Measurements from ENCODE around the gene TTBK2.
"Not testable (repeated sequence)": the region's sequence is repeated elsewhere in the genome, so short reads cannot be mapped to it uniquely, and the experiment has no call there.

TTBK2 gene

DNA sequence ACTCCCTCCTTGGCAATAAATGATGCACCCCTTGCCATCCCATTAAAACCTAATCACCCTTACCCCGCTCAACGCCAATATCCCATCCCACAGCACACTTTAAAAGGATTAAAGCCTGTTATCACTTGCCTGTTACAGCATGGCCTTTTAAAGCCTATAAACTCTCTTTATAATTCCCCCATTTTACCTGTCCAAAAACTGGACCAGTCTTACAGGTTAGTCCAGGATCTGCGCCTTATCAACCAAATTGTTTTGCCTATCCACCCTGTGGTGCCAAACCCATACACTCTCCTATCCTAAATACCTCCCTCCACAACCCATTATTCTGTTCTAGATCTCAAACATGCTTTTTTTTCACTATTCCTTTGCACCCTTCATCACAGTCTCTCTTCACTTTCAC lies 33.2 kb downstream of the TTBK2 start:
- not testable (repeated sequence) for H3K9me3 ChIP-seq (ENCODE audit: low read length); H3K36me3 ChIP-seq (ENCODE audit: insufficient read depth, low read length); H3K27me3 ChIP-seq (ENCODE audit: insufficient read depth, low read length); H2AFZ ChIP-seq (ENCODE audit: low read depth, low read length); H3K4me1 ChIP-seq (ENCODE audit: insufficient read depth, low read length); H3K4me3 ChIP-seq (ENCODE audit: low read length)

GRCh38 chr15:42880121-42880520 lies 40.5 kb downstream of the TTBK2 start:
- H3K9me3 ChIP-seq (ENCODE audit: low read length), result no peaks in the 10 kb centered on the region
- no peak overlapping the region for H3K4me3 ChIP-seq (ENCODE audit: low read length)
- H3K36me3 ChIP-seq (ENCODE audit: insufficient read depth, low read length), result no peaks in the 10 kb centered on the region
- no peak overlapping the region for H2AFZ ChIP-seq (ENCODE audit: low read depth, low read length)
- no peaks in the 10 kb centered on the region for H3K27me3 ChIP-seq (ENCODE audit: insufficient read depth, low read length)
- H3K4me1 ChIP-seq (ENCODE audit: insufficient read depth, low read length), result no peaks in the 10 kb centered on the region

DNA sequence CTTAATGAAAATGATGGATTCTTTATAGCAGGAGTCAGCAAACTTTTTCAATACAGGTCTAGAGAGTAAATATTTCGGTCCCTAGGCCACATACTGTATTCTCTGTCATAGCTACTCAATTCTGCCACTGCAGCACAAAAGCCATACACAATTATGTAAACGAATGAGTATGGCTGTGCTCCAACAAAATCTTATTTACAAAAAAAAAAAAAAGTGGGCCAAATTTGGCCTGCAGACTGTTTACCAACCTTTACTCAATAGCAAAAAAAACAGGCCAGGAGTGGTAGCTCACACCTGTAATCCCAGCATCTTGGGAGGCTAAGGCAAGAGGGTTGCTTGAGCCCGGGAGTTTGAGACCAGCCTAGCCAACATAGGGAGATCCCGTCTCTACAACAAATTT lies 41.1 kb downstream of the TTBK2 start:
- no peaks in the 10 kb centered on the region for H3K9me3 ChIP-seq (ENCODE audit: low read length)
- H2AFZ ChIP-seq (ENCODE audit: low read depth, low read length), result no peak overlapping the region
- no peak overlapping the region for H3K4me3 ChIP-seq (ENCODE audit: low read length)
- no peaks in the 10 kb centered on the region for H3K4me1 ChIP-seq (ENCODE audit: insufficient read depth, low read length)
- H3K36me3 ChIP-seq (ENCODE audit: insufficient read depth, low read length), result no peaks in the 10 kb centered on the region
- no peaks in the 10 kb centered on the region for H3K27me3 ChIP-seq (ENCODE audit: insufficient read depth, low read length)

DNA sequence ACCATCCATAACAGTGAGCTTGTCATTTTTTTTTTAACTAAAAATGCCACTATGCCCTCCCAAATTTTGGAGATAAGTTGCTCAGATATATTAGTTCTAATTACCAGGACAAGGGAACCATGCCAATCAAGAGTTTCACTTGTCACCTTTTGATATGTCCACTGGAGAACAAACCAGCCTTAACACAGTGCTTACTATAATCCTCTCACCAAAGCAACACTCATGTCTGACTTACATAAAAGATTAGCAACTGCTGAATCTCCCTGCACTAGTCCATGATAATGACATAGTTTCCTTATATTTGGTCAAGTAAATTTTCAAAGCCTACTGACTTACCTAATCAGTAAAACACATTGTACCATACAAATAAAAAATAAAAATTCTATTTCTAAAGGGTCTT lies 44.4 kb downstream of the TTBK2 start:
- H3K9me3 ChIP-seq (ENCODE audit: low read length), result no peaks in the 10 kb centered on the region
- no peaks in the 10 kb centered on the region for H3K4me1 ChIP-seq (ENCODE audit: insufficient read depth, low read length)
- H2AFZ ChIP-seq (ENCODE audit: low read depth, low read length), result no peak overlapping the region
- no peak overlapping the region for H3K4me3 ChIP-seq (ENCODE audit: low read length)
- H3K36me3 ChIP-seq (ENCODE audit: insufficient read depth, low read length), result no peaks in the 10 kb centered on the region
- no peaks in the 10 kb centered on the region for H3K27me3 ChIP-seq (ENCODE audit: insufficient read depth, low read length)

DNA sequence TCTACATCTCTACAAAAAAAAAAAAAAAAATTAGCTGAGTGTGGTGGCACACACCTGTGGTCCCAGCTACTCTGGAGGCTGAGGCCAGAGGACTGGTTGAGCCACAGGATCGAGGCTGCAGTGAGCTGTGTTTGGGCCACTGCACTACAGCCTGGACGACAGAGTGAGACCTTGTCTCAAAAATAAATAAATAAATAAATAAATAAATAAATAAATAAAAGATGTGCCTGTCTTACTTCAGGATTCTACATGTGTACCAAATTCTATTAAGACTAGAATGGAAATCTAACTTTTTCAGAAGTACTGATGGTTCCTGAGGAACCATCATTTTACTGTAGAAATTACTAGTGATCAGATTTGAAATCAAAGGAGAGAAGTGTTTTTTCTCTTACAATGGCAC lies 51.9 kb downstream of the TTBK2 start:
- no peak overlapping the region for H2AFZ ChIP-seq (ENCODE audit: low read depth, low read length)
- H3K4me1 ChIP-seq (ENCODE audit: insufficient read depth, low read length), result no peaks in the 10 kb centered on the region
- no peaks in the 10 kb centered on the region for H3K27me3 ChIP-seq (ENCODE audit: insufficient read depth, low read length)
- peaks cover 8% of the 10 kb centered on the region for H3K36me3 ChIP-seq (ENCODE audit: insufficient read depth, low read length)
- no peak overlapping the region for H3K4me3 ChIP-seq (ENCODE audit: low read length)
- peaks cover 3% of the 10 kb centered on the region for H3K9me3 ChIP-seq (ENCODE audit: low read length)

DNA sequence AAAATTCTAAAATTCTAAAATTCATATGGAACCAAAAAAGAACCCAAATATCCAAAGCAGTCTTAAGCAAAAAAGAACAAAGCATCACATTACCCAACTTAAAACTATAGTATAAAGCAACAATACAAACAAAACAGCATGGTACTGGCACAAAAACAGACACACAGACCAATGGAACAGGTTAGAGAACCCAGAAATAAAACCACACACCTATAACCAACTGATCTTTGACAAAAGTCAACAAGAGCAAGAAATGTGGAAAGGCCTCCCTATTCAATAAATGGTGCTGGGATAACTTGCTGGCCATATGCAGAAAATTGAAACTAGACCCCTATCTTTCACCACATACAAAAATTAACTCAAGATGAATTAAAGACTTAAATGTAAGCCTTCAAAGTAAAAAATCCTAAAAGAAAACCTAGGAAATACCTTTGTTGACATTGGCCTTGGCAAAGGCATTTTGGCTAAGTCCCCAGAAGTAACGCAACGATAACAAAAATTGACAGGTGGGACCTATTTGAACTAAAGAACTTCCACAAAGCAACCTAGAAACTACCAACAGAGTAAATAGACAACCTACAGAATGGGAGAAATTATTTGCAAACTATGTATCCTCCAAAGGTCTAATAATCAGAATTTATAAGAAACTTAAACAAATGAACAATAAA lies 56.9 kb downstream of the TTBK2 start:
- Histone ChIP-seq H3K4me3 (ENCODE audit: low read length) (no peak overlapping the region), H3K27me3 (ENCODE audit: insufficient read depth, low read length) (no peaks in the 10 kb centered on the region), H2AFZ (ENCODE audit: low read depth, low read length) (no peak overlapping the region), H3K9me3 (ENCODE audit: low read length) (peaks cover 3% of the 10 kb centered on the region), H3K36me3 (ENCODE audit: insufficient read depth, low read length) (peaks cover 6% of the 10 kb centered on the region), H3K4me1 (ENCODE audit: insufficient read depth, low read length) (no peaks in the 10 kb centered on the region)

GRCh38 chr15:42858999-42859789 lies 61.4 kb downstream of the TTBK2 start:
- Histone ChIP-seq H3K27me3 (ENCODE audit: insufficient read depth, low read length) (no peaks in the 10 kb centered on the region), H3K9me3 (ENCODE audit: low read length) (no peaks in the 10 kb centered on the region), H3K36me3 (ENCODE audit: insufficient read depth, low read length) (no peaks in the 10 kb centered on the region), H2AFZ (ENCODE audit: low read depth, low read length) (no peak overlapping the region), H3K4me1 (ENCODE audit: insufficient read depth, low read length) (no peaks in the 10 kb centered on the region), H3K4me3 (ENCODE audit: low read length) (no peak overlapping the region)

- Histone ChIP-seq H3K4me3 (ENCODE audit: low read length) (no peak overlapping the region), H3K36me3 (ENCODE audit: insufficient read depth, low read length) (no peaks in the 10 kb centered on the region), H3K9me3 (ENCODE audit: low read length) (no peaks in the 10 kb centered on the region), H2AFZ (ENCODE audit: low read depth, low read length) (no peak overlapping the region), H3K4me1 (ENCODE audit: insufficient read depth, low read length) (no peaks in the 10 kb centered on the region), H3K27me3 (ENCODE audit: insufficient read depth, low read length) (no peaks in the 10 kb centered on the region)
Measured at GRCh38 chr15:42858540-42858939, 62.0 kb downstream of the TTBK2 start.

GRCh38 chr15:42854576-42854975 lies 66.0 kb downstream of the TTBK2 start:
- H3K4me3 ChIP-seq (ENCODE audit: low read length), result no peak overlapping the region
- no peaks in the 10 kb centered on the region for H3K36me3 ChIP-seq (ENCODE audit: insufficient read depth, low read length)
- H2AFZ ChIP-seq (ENCODE audit: low read depth, low read length), result no peak overlapping the region
- no peaks in the 10 kb centered on the region for H3K9me3 ChIP-seq (ENCODE audit: low read length)
- no peaks in the 10 kb centered on the region for H3K27me3 ChIP-seq (ENCODE audit: insufficient read depth, low read length)
- H3K4me1 ChIP-seq (ENCODE audit: insufficient read depth, low read length), result no peaks in the 10 kb centered on the region

DNA sequence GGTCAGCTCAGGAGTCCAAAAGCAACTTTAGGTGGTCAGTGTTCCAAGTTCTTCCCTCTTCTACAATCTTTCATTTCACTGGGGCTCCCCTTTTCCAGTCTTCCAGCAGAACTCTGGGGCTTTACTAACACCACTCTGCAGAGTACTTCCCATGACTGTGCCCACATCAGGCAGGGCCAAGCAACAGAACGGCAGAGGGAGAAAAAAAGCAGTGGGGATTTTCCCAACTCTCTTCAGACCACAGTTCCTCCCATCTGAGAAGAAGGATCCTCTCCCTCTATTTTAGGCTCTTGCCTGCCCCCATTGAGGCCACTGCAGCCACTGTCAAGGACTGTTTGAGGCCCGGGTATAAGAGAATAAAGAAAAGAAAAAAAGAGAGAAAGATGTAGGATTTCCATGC lies 70.7 kb downstream of the TTBK2 start:
- Histone ChIP-seq H3K4me3 (ENCODE audit: low read length) (no peak overlapping the region), H3K27me3 (ENCODE audit: insufficient read depth, low read length) (no peaks in the 10 kb centered on the region), H3K9me3 (ENCODE audit: low read length) (peaks cover 2% of the 10 kb centered on the region), H3K36me3 (ENCODE audit: insufficient read depth, low read length) (no peaks in the 10 kb centered on the region), H2AFZ (ENCODE audit: low read depth, low read length) (no peak overlapping the region), H3K4me1 (ENCODE audit: insufficient read depth, low read length) (no peaks in the 10 kb centered on the region)

DNA sequence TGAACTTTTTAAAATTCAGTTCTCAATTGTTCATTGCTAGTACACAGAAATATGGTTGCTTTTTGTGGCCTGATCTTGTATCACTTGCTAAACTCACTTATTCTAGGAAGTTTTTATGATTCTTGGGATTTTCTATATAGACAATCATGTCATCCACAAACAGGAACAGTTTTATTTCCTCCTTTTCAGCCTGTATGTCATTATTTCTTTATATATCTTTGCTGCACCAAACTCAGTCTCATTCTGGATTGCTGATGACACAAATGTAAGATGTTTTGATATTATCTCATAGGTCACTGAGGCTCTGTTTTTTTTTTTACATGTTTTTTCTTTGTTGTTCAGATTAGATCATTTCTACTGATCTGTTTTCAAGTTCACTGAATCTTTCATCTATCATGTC lies 71.7 kb downstream of the TTBK2 start:
- no peaks in the 10 kb centered on the region for H3K36me3 ChIP-seq (ENCODE audit: insufficient read depth, low read length)

GRCh38 chr15:42846647-42847046 lies 73.9 kb downstream of the TTBK2 start:
- H3K4me1 ChIP-seq (ENCODE audit: insufficient read depth, low read length), result no peaks in the 10 kb centered on the region
- H3K36me3 ChIP-seq (ENCODE audit: insufficient read depth, low read length), result no peaks in the 10 kb centered on the region
- H2AFZ ChIP-seq (ENCODE audit: low read depth, low read length), result no peak overlapping the region
- no peak overlapping the region for H3K4me3 ChIP-seq (ENCODE audit: low read length)
- no peaks in the 10 kb centered on the region for H3K27me3 ChIP-seq (ENCODE audit: insufficient read depth, low read length)
- peaks cover 9% of the 10 kb centered on the region for H3K9me3 ChIP-seq (ENCODE audit: low read length)

More for the DNA sequence above, 71.7 kb downstream of the TTBK2 start:
- Histone ChIP-seq H3K4me1 (ENCODE audit: insufficient read depth, low read length) (no peaks in the 10 kb centered on the region), H3K27me3 (ENCODE audit: insufficient read depth, low read length) (no peaks in the 10 kb centered on the region), H3K4me3 (ENCODE audit: low read length) (no peak overlapping the region), H3K9me3 (ENCODE audit: low read length) (peaks cover 7% of the 10 kb centered on the region), H2AFZ (ENCODE audit: low read depth, low read length) (no peak overlapping the region)

GRCh38 chr15:42845581-42845980 lies 75.0 kb downstream of the TTBK2 start:
- H3K27me3 ChIP-seq (ENCODE audit: insufficient read depth, low read length), result no peaks in the 10 kb centered on the region
- no peaks in the 10 kb centered on the region for H3K36me3 ChIP-seq (ENCODE audit: insufficient read depth, low read length)
- no peaks in the 10 kb centered on the region for H3K4me1 ChIP-seq (ENCODE audit: insufficient read depth, low read length)
- no peak overlapping the region for H3K4me3 ChIP-seq (ENCODE audit: low read length)
- H2AFZ ChIP-seq (ENCODE audit: low read depth, low read length), result no peak overlapping the region
- H3K9me3 ChIP-seq (ENCODE audit: low read length), result peaks cover 9% of the 10 kb centered on the region
